Muscle of arm (tissue), 12 donors: ENCODE results near the gene GRID2IP. TPM values are rescaled to one million over a fixed set of nuclear protein-coding genes. Genes with fewer than 3 reads are reported as not detected.

Experiments
- DNase-seq: peaks from one replicate; pipeline ENCODE4 v3.0.0-alpha.2; 2013
- polyA plus RNA-seq, 12 donors: library from polyadenylated mRNA; unstranded; fragments of 120-200 nt; gene quantifications; one replicate each; pipeline ENCODE4 v1.2.1, GENCODE V29; 2013; ENCODE audit not compliant: insufficient read length in 12 of 12

GRID2IP gene
- polyA plus RNA-seq, 12 donors, result 0.07 to 0.57 (median 0.13) TPM; not detected in 3

GRCh38 chr7:6448943-6449543, 102.2 kb downstream of the GRID2IP start:
- no peak for DNase-seq

- peak; percentile 98 for DNase-seq
Observed at GRCh38 chr7:6447581-6448199, 103.6 kb downstream of the GRID2IP start, which contains the start of gene DAGLB. Gene DAGLB, minus strand, starts transcription at chr7:6447954. Its CDS starts 112 bp downstream, at chr7:6447842.

Other genes with a start within 250 kb of the GRID2IP start
- 10 to 100 TPM in 11 of 12 donors, not detected in 1; 10.0 to 22.9 (median 19.4) TPM for gene FAM220A, start 202.5 kb downstream of the GRID2IP start, polyA plus RNA-seq
- 1,000 to 10,000 TPM in 1 of 12 donors, 100 to 1,000 TPM in 11; 159 to 1,819 (median 184) TPM for gene RAC1, start 176.9 kb downstream of the GRID2IP start, polyA plus RNA-seq
- 10 to 100 TPM in 10 of 12 donors, 1 to 10 TPM in 1, not detected in 1; 8.4 to 14.3 (median 12.1) TPM for gene DAGLB, start 103.5 kb downstream of the GRID2IP start, polyA plus RNA-seq
- 100 to 1,000 TPM in 11 of 12 donors, not detected in 1; 167 to 287 (median 196) TPM for gene KDELR2, start 67.3 kb downstream of the GRID2IP start, polyA plus RNA-seq
- gene ZDHHC4, start 26.0 kb upstream of the GRID2IP start, polyA plus RNA-seq, result 10 to 100 TPM in 11 of 12 donors, not detected in 1; 21.4 to 57.2 (median 50.1) TPM
- 10 to 100 TPM in 11 of 12 donors, not detected in 1; 15.3 to 33.3 (median 23.5) TPM for gene INTS15, start 38.6 kb upstream of the GRID2IP start, polyA plus RNA-seq
- gene ZNF853, start 64.1 kb upstream of the GRID2IP start, polyA plus RNA-seq, result 10 to 100 TPM in 11 of 12 donors, not detected in 1; 11.2 to 18.5 (median 14.0) TPM
- 10 to 100 TPM in 11 of 12 donors, not detected in 1; 18.6 to 34.2 (median 21.7) TPM for gene ZNF316, start 85.9 kb upstream of the GRID2IP start, polyA plus RNA-seq
- 10 to 100 TPM in 11 of 12 donors, not detected in 1; 14.5 to 28.9 (median 24.0) TPM for gene ZNF12, start 155.5 kb upstream of the GRID2IP start, polyA plus RNA-seq
- under 1 TPM in 9 of 12 donors, not detected in 3; 0.13 to 0.94 (median 0.38) TPM for gene RSPH10B2, start 202.6 kb upstream of the GRID2IP start, polyA plus RNA-seq